Ovary (tissue), 9 donors: ENCODE measurements around the gene LANCL3. TPM values are rescaled to one million over a fixed set of nuclear protein-coding genes. Genes with fewer than 3 reads are reported as not detected.

ENCODE experiments used
- DNase-seq, 5 donors: peaks; one replicate each; pipeline ENCODE4 v3.0.0-alpha.2; 2019 to 2020
- H3K27ac ChIP-seq, 2 donors: fragments of 200-600 bp; one replicate each; pipeline versions ENCODE4 v1.5.1 to v1.8.0; 2019 to 2022
- H3K27me3 ChIP-seq: fragments of 200-600 bp; one replicate; pipeline ENCODE4 v1.8.0; 2022
- H3K36me3 ChIP-seq: fragments of 200-600 bp; sonication (generic); one replicate; pipeline ENCODE4 v1.5.1; 2019
- H3K4me1 ChIP-seq: one replicate; pipeline ENCODE4 v1.8.1; 2013; ENCODE audit warnings: mild to moderate bottlenecking, moderate library complexity; ENCODE audit not compliant: insufficient read depth
- H3K4me3 ChIP-seq: fragments of 200-600 bp; sonication (generic); one replicate; pipeline ENCODE4 v1.5.1; 2017
- H3K9me3 ChIP-seq, 2 donors: fragments of 200-600 bp in 1 of 2; sonication (generic) in 1 of 2; one replicate each; pipeline versions ENCODE4 v1.5.1 to v1.8.1; 2013 to 2019; ENCODE audit warnings: mild to moderate bottlenecking in 1 of 2, moderate library complexity in 1 of 2
- EP300 ChIP-seq: sonication (generic); formaldehyde crosslinking; IDR thresholded peaks from one replicate; pipeline ENCODE4 v1.6.1; 2017; ENCODE audit warnings: antibody characterized with exemption
- POLR2A ChIP-seq: fragments of 450-650 bp; IDR thresholded peaks from one replicate; pipeline ENCODE4 v1.6.1; 2017; ENCODE audit warnings: antibody characterized with exemption, mild to moderate bottlenecking, moderate library complexity
- WGBS, 3 donors: extraction: QIAGEN DNeasy Blood & Tissue Kit in 1 of 3; methylation state at CpG; one replicate each; pipeline versions ENCODE4 v1.1.5 to v1.1.7; 2013 to 2017; 5-methylcytosine and 5-hydroxymethylcytosine counted together
- intact Hi-C, 4 donors: fragments of 100-400 bp; cut with DNase I; formaldehyde crosslinking; loops; one replicate each; pipeline versions ENCODE4 v1.11.0 to v1.15.1; 2022 to 2023
- polyA plus RNA-seq, 2 donors: library from polyadenylated mRNA; stranded (reverse); fragments of 200-250 nt in 1 of 2; fragments of 350-450 nt in 1 of 2; fragmentation: Illumina TruSeq in 1 of 2; extraction: RNeasy Lipid Tissue Mini Kit (QIAGEN cat#74804) in 1 of 2; gene quantifications; one replicate each; pipeline ENCODE4 v1.2.3, GENCODE V29; 2013 to 2014
- total RNA-seq, 7 donors: library from RNA; depleted of rRNA in 2 of 7; stranded (reverse); fragments of >200 nt in 2 of 7; fragmentation: NEBNext Ultra II Directional in 3 of 7; extraction: Animal tissue kit (Norgen Biotek cat#: 25700) in 3 of 7; gene quantifications; one replicate each; pipeline versions ENCODE4 v1.1.0 to v1.2.4, GENCODE V29; 2016 to 2023
- TF ChIP-seq, protein P1 (sequence below), 3 donors: fragments of 450-650 bp in 2 of 3; fragments of 200-600 bp in 1 of 3; IDR thresholded peaks; one replicate each; pipeline versions ENCODE4 v1.5.1 to v1.8.0; 2016 to 2022; ENCODE audit warnings: antibody characterized with exemption in 3 of 3, mild to moderate bottlenecking in 1 of 3
- donor health status: DM: no; HTN: no; CAD: no; lungs with moderate emphysema.
- donor health status: DM: no; HTN: no; CAD: no.
- donor health status: Bipolar disorder and iron deficiency.
- donor health status: DM: yes; HTN: yes; CAD: no.
- donor health status: DM: no; HTN: no; CAD: no.
- donor health status: DM: yes; HTN: yes; CAD: no.

Gene LANCL3
- total and polyA plus RNA-seq, 9 donors: under 0.01 to 0.10 (median 0.04) TPM; not detected in 1

DNA sequence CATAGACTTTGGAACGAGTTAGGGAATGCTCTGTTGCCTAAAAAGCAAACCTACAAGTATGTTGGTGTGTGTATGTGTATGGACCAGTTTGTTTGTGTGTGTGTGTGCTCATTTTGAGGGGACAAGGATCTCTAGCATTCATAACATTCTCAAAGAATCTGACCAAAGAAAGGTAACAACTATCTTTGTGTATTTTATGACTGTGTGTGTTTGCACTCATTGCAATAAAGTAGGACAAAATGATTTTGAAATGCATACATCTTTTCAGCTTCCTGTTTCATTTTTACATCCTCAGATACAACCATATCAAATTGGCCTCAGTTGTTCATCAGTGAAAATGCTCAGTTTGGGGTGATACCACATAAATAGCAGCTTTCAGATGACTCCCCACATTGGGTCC lies 105.8 kb downstream of the LANCL3 start:
- 36 to 44% (median 43%) methylated on average over 1 of the region's 1 CpG for WGBS, 3 donors
- intact Hi-C loops: no loop called here
- TF ChIP-seq, protein P1, sequence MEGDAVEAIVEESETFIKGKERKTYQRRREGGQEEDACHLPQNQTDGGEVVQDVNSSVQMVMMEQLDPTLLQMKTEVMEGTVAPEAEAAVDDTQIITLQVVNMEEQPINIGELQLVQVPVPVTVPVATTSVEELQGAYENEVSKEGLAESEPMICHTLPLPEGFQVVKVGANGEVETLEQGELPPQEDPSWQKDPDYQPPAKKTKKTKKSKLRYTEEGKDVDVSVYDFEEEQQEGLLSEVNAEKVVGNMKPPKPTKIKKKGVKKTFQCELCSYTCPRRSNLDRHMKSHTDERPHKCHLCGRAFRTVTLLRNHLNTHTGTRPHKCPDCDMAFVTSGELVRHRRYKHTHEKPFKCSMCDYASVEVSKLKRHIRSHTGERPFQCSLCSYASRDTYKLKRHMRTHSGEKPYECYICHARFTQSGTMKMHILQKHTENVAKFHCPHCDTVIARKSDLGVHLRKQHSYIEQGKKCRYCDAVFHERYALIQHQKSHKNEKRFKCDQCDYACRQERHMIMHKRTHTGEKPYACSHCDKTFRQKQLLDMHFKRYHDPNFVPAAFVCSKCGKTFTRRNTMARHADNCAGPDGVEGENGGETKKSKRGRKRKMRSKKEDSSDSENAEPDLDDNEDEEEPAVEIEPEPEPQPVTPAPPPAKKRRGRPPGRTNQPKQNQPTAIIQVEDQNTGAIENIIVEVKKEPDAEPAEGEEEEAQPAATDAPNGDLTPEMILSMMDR (IDR thresholded peaks at IDR 0.05): no peak
- no peak for TF ChIP-seq EP300
- no peak for TF ChIP-seq POLR2A
- no peaks in the 10 kb centered on the region for H3K9me3 ChIP-seq
- no peaks in the 10 kb centered on the region for H3K27me3 ChIP-seq
- DNase-seq: no peak
- no peak overlapping the region for H3K4me3 ChIP-seq
- no peak overlapping the region for H3K27ac ChIP-seq
- H3K36me3 ChIP-seq: no peaks in the 10 kb centered on the region
- no peaks in the 10 kb centered on the region for H3K4me1 ChIP-seq

DNA sequence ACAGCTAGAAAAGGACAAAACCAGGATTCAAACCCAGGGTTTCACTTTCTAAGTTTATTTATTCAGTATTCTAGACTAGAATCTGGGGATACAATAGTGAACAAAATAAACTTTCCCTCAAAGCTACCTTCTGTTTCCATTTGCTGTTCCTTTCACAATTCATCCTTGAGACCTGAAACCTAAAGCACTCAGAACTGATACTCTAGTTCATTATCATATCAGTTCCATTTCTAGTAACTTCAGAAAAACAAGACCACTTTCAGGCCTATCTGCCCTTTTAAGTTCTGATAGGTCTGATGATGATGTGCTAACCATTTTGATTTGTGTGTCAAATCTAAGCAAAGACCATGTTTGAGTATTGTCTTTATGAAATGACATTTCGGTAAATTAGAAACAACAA lies 106.3 kb downstream of the LANCL3 start:
- Histone ChIP-seq H3K4me3 (no peak overlapping the region), H3K27me3 (no peaks in the 10 kb centered on the region), H3K36me3 (no peaks in the 10 kb centered on the region), H3K27ac (no peak overlapping the region), H3K9me3 (no peaks in the 10 kb centered on the region), H3K4me1 (no peaks in the 10 kb centered on the region)
- WGBS, 3 donors: 74 to 83% (median 76%) methylated on average over 1 of the region's 1 CpG
- no peak for DNase-seq
- intact Hi-C loops: no loop called here
- TF ChIP-seq EP300 (no peak), POLR2A (no peak)
- TF ChIP-seq, protein P1 (IDR thresholded peaks at IDR 0.05): no peak

DNA sequence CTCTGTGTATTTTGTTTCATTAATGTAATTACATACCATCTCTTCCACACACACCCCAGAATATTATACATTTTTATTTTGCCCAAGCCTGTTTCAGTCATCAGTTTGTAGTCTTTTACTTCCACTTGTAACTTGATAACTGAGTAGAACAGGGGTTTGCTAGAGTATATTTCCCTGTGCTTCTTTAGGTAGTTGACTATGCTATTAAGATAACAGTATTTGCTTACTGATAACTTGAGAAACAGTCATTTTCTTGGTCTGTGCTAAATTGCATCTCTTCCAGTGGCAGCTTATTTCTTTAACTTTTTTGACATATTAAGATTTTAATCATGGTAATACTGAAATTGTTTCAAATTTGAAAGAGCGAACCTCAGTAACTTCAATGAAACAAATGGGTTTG lies 107.1 kb downstream of the LANCL3 start:
- TF ChIP-seq EP300 (no peak), POLR2A (no peak)
- Histone ChIP-seq H3K27ac (no peak overlapping the region), H3K4me3 (no peak overlapping the region), H3K36me3 (no peaks in the 10 kb centered on the region), H3K27me3 (no peaks in the 10 kb centered on the region), H3K9me3 (no peaks in the 10 kb centered on the region), H3K4me1 (no peaks in the 10 kb centered on the region)
- WGBS, 3 donors: 87 to 93% (median 91%) methylated on average over 1 of the region's 1 CpG
- no peak for DNase-seq
- intact Hi-C loops: no loop called here

DNA sequence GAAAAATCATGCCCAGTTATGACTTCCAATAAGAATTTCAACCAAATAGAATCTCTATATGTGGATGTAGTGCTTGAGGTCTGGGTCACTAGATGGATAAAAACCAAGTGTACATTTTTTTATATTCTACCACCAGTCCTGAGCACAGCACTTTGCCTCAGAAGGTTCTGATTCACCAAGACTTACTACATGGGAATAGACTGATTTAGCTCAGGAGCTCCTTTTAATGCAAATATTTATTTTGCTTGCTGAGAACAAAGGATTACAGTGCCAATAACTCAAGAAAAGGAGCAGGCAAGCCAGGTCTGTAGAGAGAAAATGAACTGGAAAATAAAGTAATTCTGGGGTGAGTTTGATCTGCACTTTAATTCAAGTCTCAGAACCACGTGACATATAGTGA lies 107.8 kb downstream of the LANCL3 start:
- 54 to 62% (median 57%) methylated on average over 1 of the region's 1 CpG for WGBS, 3 donors
- intact Hi-C loops: no loop called here
- H3K27ac ChIP-seq: no peak overlapping the region

DNA sequence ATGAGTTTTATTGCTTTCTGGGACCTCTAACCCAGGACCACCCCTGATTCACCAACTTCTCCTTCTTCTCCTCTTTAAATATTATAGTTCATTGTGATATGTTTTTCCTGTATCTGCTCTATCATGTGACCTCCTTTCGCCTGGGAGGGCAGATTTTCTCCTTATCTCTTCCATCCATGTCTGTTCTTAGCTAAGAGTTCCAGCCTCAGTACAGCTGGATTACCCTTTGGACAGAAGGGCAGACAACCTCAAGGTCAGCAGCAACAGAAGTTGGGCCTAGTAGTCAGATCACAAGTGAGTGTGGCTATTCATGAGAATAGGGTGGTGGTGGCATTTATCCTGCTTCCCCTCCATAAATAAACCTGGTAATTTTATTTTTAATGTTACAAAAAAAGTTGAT lies 108.4 kb downstream of the LANCL3 start:
- no peak for TF ChIP-seq EP300
- TF ChIP-seq POLR2A: no peak
- TF ChIP-seq, protein P1 (IDR thresholded peaks at IDR 0.05): no peak
- no peaks in the 10 kb centered on the region for H3K36me3 ChIP-seq
- H3K27me3 ChIP-seq: no peaks in the 10 kb centered on the region
- H3K27ac ChIP-seq: no peak overlapping the region
- intact Hi-C loops: no loop called here
- no peaks in the 10 kb centered on the region for H3K4me1 ChIP-seq
- no peak overlapping the region for H3K4me3 ChIP-seq
- no peak for DNase-seq
- WGBS, 3 donors: 52 to 66% (median 64%) methylated on average over 1 of the region's 1 CpG
- no peaks in the 10 kb centered on the region for H3K9me3 ChIP-seq

More for the DNA sequence above, 107.8 kb downstream of the LANCL3 start:
- Histone ChIP-seq H3K27me3 (no peaks in the 10 kb centered on the region), H3K9me3 (no peaks in the 10 kb centered on the region), H3K36me3 (no peaks in the 10 kb centered on the region), H3K4me1 (no peaks in the 10 kb centered on the region), H3K4me3 (no peak overlapping the region)
- no peak for DNase-seq
- TF ChIP-seq, protein P1 (IDR thresholded peaks at IDR 0.05): no peak
- TF ChIP-seq POLR2A: no peak
- no peak for TF ChIP-seq EP300
